ENCODE results near the gene CLDN1. TPM values are rescaled to one million over a fixed set of nuclear protein-coding genes. Genes with fewer than 3 reads are reported as not detected.

The CLDN1 gene
- total RNA-seq, 1 experiment from 2014 or later: 4.4 TPM

- no peak for TF ChIP-seq PRRX2 (CRISPR knock-in tag; IDR thresholded peaks at IDR 0.05)
- TF ChIP-seq TCF7 (CRISPR knock-in tag; IDR thresholded peaks at IDR 0.05; ENCODE audit: low read depth): no peak
Observed at GRCh38 chr3:190346541-190346940, 24.3 kb upstream of the CLDN1 start (continued).

- no peak for ATAC-seq
- CTCF ChIA-PET: no interaction called here
Observed at GRCh38 chr3:190345878-190346277, 23.6 kb upstream of the CLDN1 start.

More at GRCh38 chr3:190345878-190346277, 23.6 kb upstream of the CLDN1 start:
- Mint-ChIP-seq H3K27me3 (ENCODE audit: low read depth) (no peaks in the 10 kb centered on the region), H3K4me3 (no peak overlapping the region), H3K36me3 (peaks cover 2% of the 10 kb centered on the region; the same call in 1 of the 2 replicates), H3K4me1 (peaks cover 7% of the 10 kb centered on the region), H3K9me3 (peaks cover 20% of the 10 kb centered on the region), H3K27ac (no peak overlapping the region)
- TF ChIP-seq, protein P1, sequence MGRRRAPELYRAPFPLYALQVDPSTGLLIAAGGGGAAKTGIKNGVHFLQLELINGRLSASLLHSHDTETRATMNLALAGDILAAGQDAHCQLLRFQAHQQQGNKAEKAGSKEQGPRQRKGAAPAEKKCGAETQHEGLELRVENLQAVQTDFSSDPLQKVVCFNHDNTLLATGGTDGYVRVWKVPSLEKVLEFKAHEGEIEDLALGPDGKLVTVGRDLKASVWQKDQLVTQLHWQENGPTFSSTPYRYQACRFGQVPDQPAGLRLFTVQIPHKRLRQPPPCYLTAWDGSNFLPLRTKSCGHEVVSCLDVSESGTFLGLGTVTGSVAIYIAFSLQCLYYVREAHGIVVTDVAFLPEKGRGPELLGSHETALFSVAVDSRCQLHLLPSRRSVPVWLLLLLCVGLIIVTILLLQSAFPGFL (CRISPR knock-in tag; IDR thresholded peaks at IDR 0.05; ENCODE audit: borderline replicate concordance): no peak
- TF ChIP-seq FOXP4 (CRISPR knock-in tag; IDR thresholded peaks at IDR 0.05) (no peak), ZNF121 (CRISPR knock-in tag; IDR thresholded peaks at IDR 0.05) (no peak), ARID4B (CRISPR knock-in tag; IDR thresholded peaks at IDR 0.05; ENCODE audit: borderline replicate concordance) (no peak), NFE2L1 (CRISPR knock-in tag; IDR thresholded peaks at IDR 0.05) (no peak), CREB1 (CRISPR knock-in tag; IDR thresholded peaks at IDR 0.05) (no peak), ZNF138 (CRISPR knock-in tag; conservative IDR thresholded peaks at IDR 0.05) (no peak), NFYB (CRISPR knock-in tag; conservative IDR thresholded peaks at IDR 0.05; ENCODE audit: low read depth) (no peak)
- no peak for DNase-seq (ENCODE audit: low spot score)
- POLR2A ChIA-PET: no interaction called here

Measured in WTC11 (cell line).